Spleen (tissue), 11 donors: ENCODE results near the gene PXYLP1. TPM values are rescaled to one million over a fixed set of nuclear protein-coding genes. Genes with fewer than 3 reads are reported as not detected.

Experiments
- DNase-seq: peaks from one replicate; pipeline ENCODE4 v3.0.0-alpha.2; 2020
- H3K27ac ChIP-seq, 8 donors: fragments of 200-600 bp; sonication (generic) in 7 of 8; 1 replicate in 4 of 8; 2 replicates in 4 of 8; pipeline versions ENCODE4 v1.5.0 to v1.8.0; 2016 to 2021; ENCODE audit warnings: inconsistent platforms in 4 of 8, mild to moderate bottlenecking in 4 of 8, moderate library complexity in 1 of 8
- H3K27me3 ChIP-seq, 7 donors: fragments of 200-600 bp; sonication (generic) in 6 of 7; replicated peaks in 1 of 7; 1 replicate in 4 of 7; 2 replicates in 3 of 7; pipeline versions ENCODE4 v1.5.0 to v1.8.0; 2016 to 2021; ENCODE audit warnings: inconsistent platforms in 3 of 7, mild to moderate bottlenecking in 1 of 7
- H3K36me3 ChIP-seq, 6 donors: fragments of 200-600 bp; sonication (generic) in 5 of 6; 1 replicate in 4 of 6; 2 replicates in 2 of 6; pipeline versions ENCODE4 v1.5.0 to v1.8.0; 2016 to 2021; ENCODE audit warnings: inconsistent platforms in 2 of 6
- H3K4me1 ChIP-seq, 6 donors: fragments of 200-600 bp; sonication (generic) in 5 of 6; 1 replicate in 3 of 6; 2 replicates in 3 of 6; pipeline versions ENCODE4 v1.5.0 to v1.8.0; 2016 to 2021; ENCODE audit warnings: inconsistent platforms in 3 of 6
- H3K4me3 ChIP-seq, 8 donors: fragments of 200-600 bp; sonication (generic) in 7 of 8; 1 replicate in 4 of 8; 2 replicates in 4 of 8; pipeline versions ENCODE4 v1.5.0 to v1.8.0; 2016 to 2021; ENCODE audit warnings: inconsistent platforms in 4 of 8, mild to moderate bottlenecking in 4 of 8, moderate library complexity in 2 of 8
- H3K9me3 ChIP-seq, 8 donors: fragments of 200-600 bp; sonication (generic) in 7 of 8; 1 replicate in 4 of 8; 2 replicates in 4 of 8; pipeline versions ENCODE4 v1.5.0 to v1.8.0; 2016 to 2021; ENCODE audit warnings: inconsistent platforms in 4 of 8
- CTCF ChIP-seq, 11 experiments: fragments of 200-600 bp in 7 of 11; fragments of 450-650 bp in 4 of 11; sonication (generic) in 4 of 11; IDR thresholded peaks in 8 of 11; conservative IDR thresholded peaks in 3 of 11; 1 replicate in 7 of 11; 2 replicates in 4 of 11; pipeline versions ENCODE4 v1.4.0 to v1.8.0; 2016 to 2021; ENCODE audit warnings: antibody characterized with exemption in 11 of 11, inconsistent platforms in 4 of 11, mild to moderate bottlenecking in 1 of 11
- POLR2A ChIP-seq, 3 donors: fragments of 450-650 bp; IDR thresholded peaks; one replicate each; pipeline ENCODE4 v1.5.1; 2017; ENCODE audit warnings: antibody characterized with exemption in 3 of 3, mild to moderate bottlenecking in 1 of 3
- POLR2AphosphoS5 ChIP-seq, 3 donors: sonication (generic); formaldehyde crosslinking; IDR thresholded peaks; one replicate each; pipeline ENCODE4 v1.5.1; 2017; ENCODE audit warnings: antibody characterized with exemption in 3 of 3
- WGBS, 5 donors: extraction: QIAGEN DNeasy Blood & Tissue Kit in 3 of 5; methylation state at CpG; one replicate each; pipeline versions ENCODE4 v1.1.5 to v1.1.7; 2013 to 2018; 5-methylcytosine and 5-hydroxymethylcytosine counted together
- intact Hi-C: fragments of 100-400 bp; cut with DNase I; formaldehyde crosslinking; loops from one replicate; pipeline ENCODE4 v1.15.0; 2023; ENCODE audit warnings: low total_unique reads
- polyA plus RNA-seq, 3 donors: library from polyadenylated mRNA; stranded (reverse); fragments of 200-250 nt; gene quantifications; one replicate each; pipeline ENCODE4 v1.2.1, GENCODE V29; 2013
- total RNA-seq, 7 donors: library from RNA; depleted of rRNA in 3 of 7; stranded (reverse); fragments of >200 nt in 3 of 7; fragmentation: NEBNext Ultra II Directional in 4 of 7; extraction: Animal tissue kit (Norgen Biotek cat#: 25700) in 4 of 7; gene quantifications; one replicate each; pipeline versions ENCODE4 v1.1.0 to v1.2.1, GENCODE V29; 2016 to 2021
- donor health status: healthy with polysubstance abuse.
- donor health status: DM: no; HTN: no; CAD: no; lungs with moderate emphysema.
- donor health status: DM: no; HTN: no; CAD: no.
- donor health status: Bipolar disorder and iron deficiency.
- donor health status: healthy.
- donor health status: DM: no; HTN: no; CAD: no.
- donor health status: DM: yes; HTN: yes; CAD: no.

Gene PXYLP1
- total and polyA plus RNA-seq, 10 donors = 2.9 to 15.6 (median 7.4) TPM

GRCh38 chr3:141273700-141274410 is 42.2 kb downstream of the PXYLP1 start:
- no peak overlapping the region for H3K27ac ChIP-seq
- 89 to 97% (median 92%) methylated on average over 15 of the region's 15 CpGs for WGBS, 5 donors
- H3K9me3 ChIP-seq = no peaks in the 10 kb centered on the region
- intact Hi-C loops = no loop called here
- TF ChIP-seq POLR2AphosphoS5 (IDR thresholded peaks at IDR 0.05) (no peak), POLR2A (IDR thresholded peaks at IDR 0.05) (no peak), CTCF (IDR thresholded peaks at IDR 0.05 in 8 of 11, conservative IDR thresholded peaks at IDR 0.05 in 3 of 11) (no peak)
- peaks cover under 1 to 28% (median 5%) of the 10 kb centered on the region in 6 donors for H3K4me1 ChIP-seq
- peaks cover 0 to 13% (median 0%) of the 10 kb centered on the region in 6 donors for H3K36me3 ChIP-seq
- H3K4me3 ChIP-seq = no peak overlapping the region
- H3K27me3 ChIP-seq = no peaks in the 10 kb centered on the region
- no peak for DNase-seq

GRCh38 chr3:141274411-141275031 is 42.9 kb downstream of the PXYLP1 start:
- intact Hi-C loops = no loop called here
- DNase-seq = no peak
- Histone ChIP-seq H3K4me3 (no peak overlapping the region), H3K9me3 (no peaks in the 10 kb centered on the region), H3K4me1 (peaks cover 7 to 34% (median 11%) of the 10 kb centered on the region in 6 donors), H3K27me3 (no peaks in the 10 kb centered on the region), H3K27ac (no peak overlapping the region), H3K36me3 (peaks cover 0 to 16% (median 0%) of the 10 kb centered on the region in 6 donors)
- TF ChIP-seq CTCF (IDR thresholded peaks at IDR 0.05 in 8 of 11, conservative IDR thresholded peaks at IDR 0.05 in 3 of 11) (no peak), POLR2AphosphoS5 (IDR thresholded peaks at IDR 0.05) (no peak), POLR2A (IDR thresholded peaks at IDR 0.05) (no peak)
- WGBS, 5 donors = 89 to 93% (median 92%) methylated on average over 10 of the region's 10 CpGs

GRCh38 chr3:141275032-141275422 is 43.4 kb downstream of the PXYLP1 start:
- Histone ChIP-seq H3K9me3 (no peaks in the 10 kb centered on the region), H3K4me3 (no peak overlapping the region), H3K27me3 (no peaks in the 10 kb centered on the region), H3K4me1 (peaks cover 8 to 38% (median 11%) of the 10 kb centered on the region in 6 donors), H3K27ac (peak overlapping the region in 1 of 8 donors; percentile 28), H3K36me3 (peaks cover 0 to 21% (median 0%) of the 10 kb centered on the region in 6 donors)
- TF ChIP-seq POLR2AphosphoS5 (IDR thresholded peaks at IDR 0.05) = no peak
- TF ChIP-seq POLR2A (IDR thresholded peaks at IDR 0.05) = no peak
- no peak for TF ChIP-seq CTCF (IDR thresholded peaks at IDR 0.05 in 8 of 11, conservative IDR thresholded peaks at IDR 0.05 in 3 of 11)
- no peak for DNase-seq
- 29 to 52% (median 50%) methylated on average over 1 of the region's 1 CpG for WGBS, 5 donors
- intact Hi-C loops = no loop called here

- 48 to 99% (median 60%) methylated on average over 2 of the region's 2 CpGs for WGBS, 5 donors
- Histone ChIP-seq H3K4me1 (peaks cover 8 to 38% (median 11%) of the 10 kb centered on the region in 6 donors), H3K36me3 (peaks cover 0 to 26% (median 0%) of the 10 kb centered on the region in 6 donors), H3K27ac (peak overlapping the region in 1 of 8 donors; percentile 28), H3K4me3 (no peak overlapping the region), H3K9me3 (no peaks in the 10 kb centered on the region), H3K27me3 (no peaks in the 10 kb centered on the region)
- DNase-seq = no peak
- intact Hi-C loops = no loop called here
- TF ChIP-seq POLR2AphosphoS5 (IDR thresholded peaks at IDR 0.05) (no peak), CTCF (IDR thresholded peaks at IDR 0.05 in 8 of 11, conservative IDR thresholded peaks at IDR 0.05 in 3 of 11) (no peak), POLR2A (IDR thresholded peaks at IDR 0.05) (no peak)
These were observed 43.9 kb downstream of the PXYLP1 start for GRCh38 chr3:141275511-141275910.
